SJCRH30 (cell line): ENCODE measurements around the gene TXNDC8. TPM values are rescaled to one million over a fixed set of nuclear protein-coding genes. Genes with fewer than 3 reads are reported as not detected.
A peak's percentile ranks its signal among the peaks of the same experiment; 100 is the strongest.

ENCODE experiments used
- DNase-seq, 2 experiments: peaks; one replicate each; pipeline ENCODE4 v3.0.0-alpha.2; 2015 to 2020
- H3K27ac ChIP-seq: fragments of 250-450 bp; sonication (Bioruptor Pico); 2 replicates; pipeline ENCODE4 v1.5.1; 2020; ENCODE audit warnings: mild to moderate bottlenecking, moderate library complexity
- H3K27me3 ChIP-seq: fragments of 250-450 bp; sonication (Bioruptor Pico); 2 replicates; pipeline ENCODE4 v1.5.1; 2020; ENCODE audit warnings: mild to moderate bottlenecking, moderate library complexity
- H3K36me3 ChIP-seq: fragments of 250-450 bp; sonication (Bioruptor Pico); 2 replicates; pipeline ENCODE4 v1.5.1; 2020; ENCODE audit warnings: mild to moderate bottlenecking, moderate library complexity
- H3K4me1 ChIP-seq: fragments of 250-450 bp; sonication (Bioruptor Pico); 2 replicates; pipeline ENCODE4 v1.5.1; 2020; ENCODE audit warnings: mild to moderate bottlenecking, moderate library complexity
- H3K4me3 ChIP-seq: fragments of 250-450 bp; sonication (Bioruptor Pico); 2 replicates; pipeline ENCODE4 v1.5.1; 2020; ENCODE audit warnings: mild to moderate bottlenecking, moderate library complexity
- H3K9me3 ChIP-seq: fragments of 250-450 bp; sonication (Bioruptor Pico); replicated peaks from 2 replicates; pipeline ENCODE4 v1.5.1; 2020; ENCODE audit warnings: mild to moderate bottlenecking, moderate library complexity
- total RNA-seq: library from RNA; depleted of rRNA; stranded (reverse); fragments of >200 nt; shearing (Covaris generic); gene quantifications from 2 replicates; pipeline ENCODE4 v1.2.3, GENCODE V29; 2014; rRNA removed

Gene TXNDC8
- total RNA-seq, 1 experiment from 2014 or later, result not detected

GRCh38 chr9:110254500-110254899 is 83.2 kb downstream of the TXNDC8 start:
- H3K36me3 ChIP-seq, result peaks cover 17% of the 10 kb centered on the region
- 0 out of 2 replicates have a peak, but pooled peaks cover 4% of the 10 kb centered on the region for H3K4me1 ChIP-seq
- DNase-seq, result no peak
- H3K4me3 ChIP-seq, result peak overlapping the region; percentile 91
- no peak overlapping the region for H3K27ac ChIP-seq
- no peaks in the 10 kb centered on the region for H3K9me3 ChIP-seq
- no peaks in the 10 kb centered on the region for H3K27me3 ChIP-seq

Other genes starting within 250 kb of the TXNDC8 start
- gene C9orf152, start 129.7 kb downstream of the TXNDC8 start, total RNA-seq, result not detected in 2 replicates
- gene TXN, start 81.4 kb downstream of the TXNDC8 start, total RNA-seq, result 355 and 375 TPM in 2 replicates
- 0.18 TPM in 2 replicates for gene SVEP1, start 241.9 kb upstream of the TXNDC8 start, total RNA-seq